ENCODE data around the gene D2HGDH. TPM values are rescaled to one million over a fixed set of nuclear protein-coding genes. Genes with fewer than 3 reads are reported as not detected.
A peak's percentile ranks its signal among the peaks of the same experiment; 100 is the strongest.

Gene D2HGDH
- total RNA-seq, 1 experiment from 2014 or later = 10.0 TPM

DNA sequence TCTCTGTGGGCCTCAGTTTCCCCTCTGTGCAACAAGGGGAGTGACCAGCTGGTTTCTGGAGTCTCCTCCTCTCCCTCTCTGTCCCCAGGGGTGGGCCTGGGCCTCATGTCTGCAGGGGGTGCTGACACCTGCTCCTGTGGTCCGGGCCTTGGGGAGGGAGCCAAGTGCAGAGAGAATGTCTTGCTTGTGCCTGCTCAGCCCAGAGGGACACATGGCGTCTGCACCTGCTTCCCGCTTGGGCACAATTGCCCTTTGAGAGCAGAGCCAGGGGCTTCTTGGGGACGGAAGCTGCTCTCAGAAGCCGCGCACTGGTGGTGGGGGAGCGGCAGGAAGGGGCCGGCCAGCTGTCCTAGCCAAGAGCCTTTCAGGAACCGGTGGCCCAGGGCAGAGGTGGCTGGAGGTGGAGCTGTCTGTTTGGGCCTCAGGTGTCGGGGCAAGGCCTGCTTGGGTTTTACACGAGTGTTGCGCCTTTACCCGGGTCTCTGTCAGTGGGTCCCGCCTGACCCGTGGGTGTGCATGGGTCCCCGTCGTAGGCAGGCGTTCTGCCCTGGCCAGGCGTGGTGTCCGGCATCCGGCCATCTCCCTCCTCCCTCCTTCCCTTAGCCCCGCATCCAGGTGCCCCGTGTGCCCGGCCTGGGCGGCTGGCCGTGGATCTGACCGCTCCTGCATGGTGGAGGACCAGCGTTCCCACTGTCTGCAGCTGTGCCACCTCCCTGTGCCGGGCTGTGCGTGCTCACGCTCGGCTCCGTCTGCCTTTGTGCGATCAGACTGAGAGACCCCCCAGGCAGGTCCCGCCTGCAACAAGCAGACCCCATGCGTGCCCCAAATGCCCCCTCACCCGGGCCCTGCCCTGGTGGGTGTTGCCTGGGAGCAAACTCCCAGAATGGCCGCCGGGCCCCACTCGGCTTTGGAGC lies 78.6 kb downstream of the D2HGDH start:
- no peak overlapping the region for H3K4ac ChIP-seq (ENCODE audit: low read depth, low read length)
- H2BK5ac ChIP-seq (ENCODE audit: insufficient read length, low read length) = no peak overlapping the region
- DNase-seq = peak; percentile 28
- peaks cover 3% of the 10 kb centered on the region for H3K4me1 ChIP-seq (ENCODE audit: insufficient read depth, low read length)
- no peak overlapping the region for H3K56ac ChIP-seq (ENCODE audit: insufficient read length, low read depth, low read length)
- H3K9me3 ChIP-seq (ENCODE audit: control insufficient read depth, low read depth, low read length) = no peaks in the 10 kb centered on the region
- TF ChIP-seq, protein P1, sequence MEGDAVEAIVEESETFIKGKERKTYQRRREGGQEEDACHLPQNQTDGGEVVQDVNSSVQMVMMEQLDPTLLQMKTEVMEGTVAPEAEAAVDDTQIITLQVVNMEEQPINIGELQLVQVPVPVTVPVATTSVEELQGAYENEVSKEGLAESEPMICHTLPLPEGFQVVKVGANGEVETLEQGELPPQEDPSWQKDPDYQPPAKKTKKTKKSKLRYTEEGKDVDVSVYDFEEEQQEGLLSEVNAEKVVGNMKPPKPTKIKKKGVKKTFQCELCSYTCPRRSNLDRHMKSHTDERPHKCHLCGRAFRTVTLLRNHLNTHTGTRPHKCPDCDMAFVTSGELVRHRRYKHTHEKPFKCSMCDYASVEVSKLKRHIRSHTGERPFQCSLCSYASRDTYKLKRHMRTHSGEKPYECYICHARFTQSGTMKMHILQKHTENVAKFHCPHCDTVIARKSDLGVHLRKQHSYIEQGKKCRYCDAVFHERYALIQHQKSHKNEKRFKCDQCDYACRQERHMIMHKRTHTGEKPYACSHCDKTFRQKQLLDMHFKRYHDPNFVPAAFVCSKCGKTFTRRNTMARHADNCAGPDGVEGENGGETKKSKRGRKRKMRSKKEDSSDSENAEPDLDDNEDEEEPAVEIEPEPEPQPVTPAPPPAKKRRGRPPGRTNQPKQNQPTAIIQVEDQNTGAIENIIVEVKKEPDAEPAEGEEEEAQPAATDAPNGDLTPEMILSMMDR (conservative IDR thresholded peaks at IDR 0.05) = no peak
- Mint-ChIP-seq H3K27me3 (ENCODE audit: low read depth) (peaks cover 15% of the 10 kb centered on the region), H3K27ac (no peak overlapping the region), H3K4me1 (peaks cover 12 to 22% of the 10 kb centered on the region in 2 experiments), H3K36me3 (ENCODE audit: insufficient read depth in 1 of 3, low read depth in 3 of 3) (no peaks in the 10 kb centered on the region; a peak in 1 of 7 replicates), H3K9me3 (no peaks in the 10 kb centered on the region), H3K4me3 (no peak overlapping the region)
- no peak overlapping the region for H3K4me2 ChIP-seq (ENCODE audit: insufficient read depth, insufficient read length, low read length)
- no peak overlapping the region; the same call in 1 of the 2 replicates for H3K14ac ChIP-seq (ENCODE audit: insufficient read depth, low read length)
- WGBS (ENCODE audit: extremely low coverage, insufficient read length, low lambda C conversion rate) = no CpG with 5 or more reads among the region's 40 CpGs
- H3K79me2 ChIP-seq (ENCODE audit: insufficient read depth, low read length) = no peaks in the 10 kb centered on the region
- H2AFZ ChIP-seq (ENCODE audit: low read length) = no peak overlapping the region
- no peak overlapping the region for H4K5ac ChIP-seq (ENCODE audit: insufficient read length, low read depth, low read length)
- H3K18ac ChIP-seq (ENCODE audit: insufficient read length, low read depth, low read length) = no peak overlapping the region
- H4K91ac ChIP-seq (ENCODE audit: insufficient read length, low read depth, low read length) = no peak overlapping the region
- H2BK15ac ChIP-seq (ENCODE audit: low read depth, low read length) = no peak overlapping the region
- no peak overlapping the region for H2AK5ac ChIP-seq (ENCODE audit: insufficient read length, low read length)
- H4K20me1 ChIP-seq (ENCODE audit: control insufficient read depth, insufficient read depth, insufficient read length) = no peaks in the 10 kb centered on the region
- H3T11ph ChIP-seq (ENCODE audit: low read length) = no peak overlapping the region
- no peaks in the 10 kb centered on the region for H3K23me2 ChIP-seq (ENCODE audit: insufficient read length, low read depth, low read length, poor library complexity, severe bottlenecking)
- H3K27ac ChIP-seq (ENCODE audit: insufficient read length, low read depth, low read length) = no peak overlapping the region
- H2BK12ac ChIP-seq (ENCODE audit: insufficient read length, low read depth, low read length) = no peak overlapping the region
- H2BK120ac ChIP-seq (ENCODE audit: low read depth, low read length, poor library complexity, severe bottlenecking) = no peak overlapping the region
- H2BK20ac ChIP-seq (ENCODE audit: low read depth, low read length, poor library complexity, severe bottlenecking) = no peak overlapping the region
- no peak overlapping the region for H3K23ac ChIP-seq (ENCODE audit: insufficient read length, low read depth, low read length)
- H3K79me1 ChIP-seq (ENCODE audit: insufficient read depth, low read depth, low read length, poor library complexity, severe bottlenecking) = no peaks in the 10 kb centered on the region
- no peak overlapping the region for H3K9ac ChIP-seq (ENCODE audit: extremely low read depth, insufficient read length, low read length)
- no peaks in the 10 kb centered on the region; the same call in 1 of the 2 replicates for H3K27me3 ChIP-seq (ENCODE audit: insufficient read depth, low read length)
- H4K8ac ChIP-seq (replicated peaks; ENCODE audit: insufficient read length, low read depth, low read length) = no peak overlapping the region
